ENCODE data around the gene PLCB4. TPM values are rescaled to one million over a fixed set of nuclear protein-coding genes. Genes with fewer than 3 reads are reported as not detected.
A peak's percentile ranks its signal among the peaks of the same experiment; 100 is the strongest.

PLCB4 gene
- total RNA-seq, 1 donor from 2014 or later: 6.6 TPM

DNA sequence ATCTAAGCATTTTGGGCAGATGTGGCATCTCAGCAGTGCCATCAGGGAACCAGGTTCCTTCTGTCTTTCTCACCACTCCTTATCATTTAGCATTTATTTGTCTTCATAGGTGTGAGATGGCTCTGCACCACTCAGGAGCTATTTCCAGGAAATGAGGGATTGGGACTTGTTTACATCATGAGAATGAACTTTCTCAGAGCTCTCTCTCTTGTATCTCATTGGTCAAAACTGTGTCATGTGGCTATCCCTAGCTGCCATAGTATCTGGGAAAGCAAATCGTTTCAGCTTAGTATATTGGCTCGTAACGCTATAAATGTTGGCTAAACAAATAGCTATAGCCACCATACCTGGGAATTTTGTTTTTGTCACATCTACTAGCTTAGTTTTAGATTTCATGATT is 23.8 kb downstream of the PLCB4 start:
- no peak for ATAC-seq
- intact Hi-C loops (cut with DNase I): no loop called here
- Histone ChIP-seq H3K4me1 (peaks cover 10% of the 10 kb centered on the region), H3K4me3 (no peak overlapping the region), H3K27ac (peak overlapping the region; percentile 38), H3K27me3 (ENCODE audit: low read depth) (no peaks in the 10 kb centered on the region), H3K9me3 (no peaks in the 10 kb centered on the region), H3K36me3 (no peaks in the 10 kb centered on the region)
- TF ChIP-seq, protein P1, sequence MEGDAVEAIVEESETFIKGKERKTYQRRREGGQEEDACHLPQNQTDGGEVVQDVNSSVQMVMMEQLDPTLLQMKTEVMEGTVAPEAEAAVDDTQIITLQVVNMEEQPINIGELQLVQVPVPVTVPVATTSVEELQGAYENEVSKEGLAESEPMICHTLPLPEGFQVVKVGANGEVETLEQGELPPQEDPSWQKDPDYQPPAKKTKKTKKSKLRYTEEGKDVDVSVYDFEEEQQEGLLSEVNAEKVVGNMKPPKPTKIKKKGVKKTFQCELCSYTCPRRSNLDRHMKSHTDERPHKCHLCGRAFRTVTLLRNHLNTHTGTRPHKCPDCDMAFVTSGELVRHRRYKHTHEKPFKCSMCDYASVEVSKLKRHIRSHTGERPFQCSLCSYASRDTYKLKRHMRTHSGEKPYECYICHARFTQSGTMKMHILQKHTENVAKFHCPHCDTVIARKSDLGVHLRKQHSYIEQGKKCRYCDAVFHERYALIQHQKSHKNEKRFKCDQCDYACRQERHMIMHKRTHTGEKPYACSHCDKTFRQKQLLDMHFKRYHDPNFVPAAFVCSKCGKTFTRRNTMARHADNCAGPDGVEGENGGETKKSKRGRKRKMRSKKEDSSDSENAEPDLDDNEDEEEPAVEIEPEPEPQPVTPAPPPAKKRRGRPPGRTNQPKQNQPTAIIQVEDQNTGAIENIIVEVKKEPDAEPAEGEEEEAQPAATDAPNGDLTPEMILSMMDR (IDR thresholded peaks at IDR 0.05): no peak
- no peak for DNase-seq

DNA sequence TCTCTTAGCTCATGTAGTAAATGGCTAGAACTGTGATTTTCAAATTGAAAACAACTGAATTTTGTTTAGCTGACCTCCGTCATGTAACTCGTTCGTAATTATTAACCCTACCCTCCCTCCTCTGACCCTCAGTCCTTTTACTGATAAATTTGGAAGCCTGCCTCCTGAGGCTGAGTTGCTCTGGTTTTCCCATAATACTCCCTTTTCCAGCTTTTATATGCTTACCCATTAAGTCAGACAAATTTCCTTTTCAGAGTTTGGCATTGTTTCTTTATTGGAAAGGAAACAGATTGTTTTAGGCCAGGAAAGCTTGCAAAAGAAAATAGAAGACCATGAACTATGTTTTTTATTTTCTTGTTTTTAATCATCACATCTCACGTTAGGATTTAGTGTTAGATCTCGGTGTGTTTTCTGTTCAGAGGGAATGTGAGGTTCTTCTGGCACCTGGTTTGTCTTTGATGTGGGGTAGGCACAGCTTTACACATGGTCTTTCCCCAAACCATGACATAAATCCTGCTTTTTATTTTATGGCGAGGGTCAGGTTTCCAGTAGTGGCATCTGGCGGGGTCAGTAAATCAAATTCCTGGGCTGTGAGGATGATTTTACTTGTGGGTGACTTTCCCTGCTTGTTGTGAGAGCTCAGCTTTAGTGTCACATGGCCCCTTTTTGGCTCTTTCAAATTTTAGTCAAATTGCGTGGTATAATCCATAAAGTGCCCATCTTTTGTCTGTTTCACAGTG is 24.5 kb downstream of the PLCB4 start:
- TF ChIP-seq, protein P1 (IDR thresholded peaks at IDR 0.05): no peak
- no peak for ATAC-seq
- DNase-seq: no peak
- no peaks in the 10 kb centered on the region for H3K27me3 ChIP-seq (ENCODE audit: low read depth)
- no peaks in the 10 kb centered on the region for H3K9me3 ChIP-seq
- peak overlapping the region; percentile 38 for H3K27ac ChIP-seq
- H3K36me3 ChIP-seq: no peaks in the 10 kb centered on the region
- H3K4me1 ChIP-seq: peaks cover 10% of the 10 kb centered on the region
- no peak overlapping the region for H3K4me3 ChIP-seq
- intact Hi-C loops (cut with DNase I): no loop called here

DNA sequence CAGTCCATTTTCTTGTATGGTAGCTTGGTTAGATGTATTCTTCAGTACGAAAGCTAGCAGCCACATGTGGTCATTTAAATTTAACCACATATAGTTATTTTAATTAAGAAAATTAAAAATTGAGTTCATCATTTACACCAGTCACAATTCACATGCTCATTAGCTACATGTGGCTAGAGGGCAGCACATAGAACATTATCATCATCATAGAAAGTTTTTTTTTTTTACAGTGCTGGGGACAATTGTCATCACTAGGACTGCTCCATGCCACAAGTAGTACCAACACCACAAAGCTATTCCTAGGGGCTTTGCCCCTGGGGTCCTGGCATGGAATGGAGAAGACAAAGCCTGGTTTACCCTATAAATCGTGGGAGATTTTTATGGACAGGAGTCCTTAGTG is 30.5 kb downstream of the PLCB4 start:
- no peak for DNase-seq
- Histone ChIP-seq H3K27ac (no peak overlapping the region), H3K36me3 (no peaks in the 10 kb centered on the region), H3K4me3 (no peak overlapping the region), H3K27me3 (ENCODE audit: low read depth) (no peaks in the 10 kb centered on the region), H3K9me3 (no peaks in the 10 kb centered on the region), H3K4me1 (no peaks in the 10 kb centered on the region)
- TF ChIP-seq, protein P1 (IDR thresholded peaks at IDR 0.05): no peak
- intact Hi-C loops (cut with DNase I): no loop called here
- no peak for ATAC-seq

DNA sequence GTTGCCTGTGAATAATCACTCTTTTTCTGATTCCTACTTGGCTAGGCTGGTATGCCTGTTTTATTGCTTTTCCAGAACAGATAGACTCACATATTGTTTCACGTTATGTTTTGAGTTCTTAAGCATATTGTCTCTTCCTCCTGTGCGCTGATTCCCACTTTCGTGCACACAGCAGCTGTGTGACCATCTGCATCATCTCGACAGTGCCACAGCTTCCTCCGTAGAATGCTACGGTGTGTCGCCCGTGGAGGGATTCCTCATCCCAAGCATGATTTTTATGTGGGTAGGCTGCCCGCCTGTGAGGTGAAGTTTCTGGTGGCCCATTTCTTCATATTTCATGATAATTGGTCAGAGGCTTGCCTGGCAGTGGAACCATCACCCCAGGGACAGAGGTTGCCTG is 31.8 kb downstream of the PLCB4 start:
- DNase-seq (no peak), ATAC-seq (no peak)
- Histone ChIP-seq H3K27ac (no peak overlapping the region), H3K4me1 (no peaks in the 10 kb centered on the region), H3K36me3 (no peaks in the 10 kb centered on the region), H3K9me3 (no peaks in the 10 kb centered on the region), H3K27me3 (ENCODE audit: low read depth) (no peaks in the 10 kb centered on the region), H3K4me3 (no peak overlapping the region)
- intact Hi-C loops (cut with DNase I): no loop called here
- TF ChIP-seq, protein P1 (IDR thresholded peaks at IDR 0.05): no peak

DNA sequence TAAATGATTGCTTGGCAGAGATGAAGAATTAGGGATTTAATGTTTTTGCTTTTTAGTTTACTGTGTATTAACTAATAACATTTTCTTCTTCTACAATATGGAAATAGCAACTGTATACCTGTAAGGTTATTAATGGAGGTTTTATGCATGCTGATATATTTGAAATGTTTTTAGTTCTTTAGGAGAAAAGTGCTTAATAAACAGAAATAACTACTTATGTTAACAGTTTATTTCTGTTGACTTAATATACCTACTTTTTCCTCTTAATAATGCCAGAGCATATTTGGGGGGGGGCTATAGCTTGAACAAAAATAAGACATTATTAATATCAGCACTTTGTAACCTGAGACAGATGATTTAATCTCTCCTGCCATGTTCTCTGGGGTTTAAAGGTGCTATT is 33.6 kb downstream of the PLCB4 start:
- intact Hi-C loops (cut with DNase I): no loop called here
- ATAC-seq: no peak
- no peak overlapping the region for H3K4me3 ChIP-seq
- DNase-seq: no peak
- no peaks in the 10 kb centered on the region for H3K27me3 ChIP-seq (ENCODE audit: low read depth)
- no peaks in the 10 kb centered on the region for H3K9me3 ChIP-seq
- no peak overlapping the region for H3K27ac ChIP-seq
- TF ChIP-seq, protein P1 (IDR thresholded peaks at IDR 0.05): no peak
- no peaks in the 10 kb centered on the region for H3K36me3 ChIP-seq
- H3K4me1 ChIP-seq: no peaks in the 10 kb centered on the region

All from lower lobe of right lung (tissue), 2 donors.